Liver (tissue), 9 donors: ENCODE data around the gene CD164. TPM values are rescaled to one million over a fixed set of nuclear protein-coding genes. Genes with fewer than 3 reads are reported as not detected.

Experiments
- DNase-seq: peaks from one replicate; pipeline ENCODE4 v3.0.0-alpha.2; 2017; ENCODE audit warnings: low spot score
- H3K27ac ChIP-seq, 2 donors: one replicate each; pipeline ENCODE4 v1.7.0; 2013; ENCODE audit warnings: inconsistent platforms in 2 of 2, low read length in 2 of 2, control low read depth in 1 of 2, low read depth in 1 of 2, mild to moderate bottlenecking in 1 of 2
- H3K27me3 ChIP-seq, 4 donors: one replicate each; pipeline versions ENCODE4 v1.6.1 to v1.7.0; 2013; ENCODE audit warnings: low read length in 3 of 4, inconsistent platforms in 1 of 4, mild to moderate bottlenecking in 1 of 4, moderate library complexity in 1 of 4; ENCODE audit not compliant: control insufficient read depth in 4 of 4, insufficient read depth in 4 of 4
- H3K36me3 ChIP-seq, 4 donors: one replicate each; pipeline versions ENCODE4 v1.6.1 to v1.7.0; 2013; ENCODE audit warnings: low read length in 3 of 4, mild to moderate bottlenecking in 3 of 4, low read depth in 1 of 4, moderate library complexity in 1 of 4; ENCODE audit not compliant: control insufficient read depth in 4 of 4, insufficient read depth in 3 of 4
- H3K4me1 ChIP-seq, 4 donors: one replicate each; pipeline versions ENCODE4 v1.6.1 to v1.7.0; 2013; ENCODE audit warnings: low read length in 3 of 4, mild to moderate bottlenecking in 3 of 4, moderate library complexity in 1 of 4; ENCODE audit not compliant: control insufficient read depth in 4 of 4, insufficient read depth in 4 of 4
- H3K4me3 ChIP-seq, 3 donors: one replicate each; pipeline versions ENCODE4 v1.6.1 to v1.7.0; 2013; ENCODE audit warnings: low read length in 3 of 3, control low read depth in 1 of 3, low read depth in 1 of 3, mild to moderate bottlenecking in 1 of 3
- H3K9ac ChIP-seq, 2 donors: one replicate each; pipeline ENCODE4 v1.7.0; 2013; ENCODE audit warnings: low read length in 2 of 2, mild to moderate bottlenecking in 2 of 2, moderate library complexity in 2 of 2, control low read depth in 1 of 2, low read depth in 1 of 2
- H3K9me3 ChIP-seq, 4 donors: one replicate each; pipeline versions ENCODE4 v1.6.1 to v1.7.0; 2013; ENCODE audit warnings: low read length in 3 of 4; ENCODE audit not compliant: control insufficient read depth in 4 of 4
- ATF3 ChIP-seq: IDR thresholded peaks from 2 replicates; pipeline ENCODE4 v1.6.1; 2016; ENCODE audit warnings: antibody characterized with exemption
- CTCF ChIP-seq: fragments of 150-350 bp; IDR thresholded peaks from 2 replicates; pipeline ENCODE4 v1.5.1; 2017; ENCODE audit warnings: improper control_type of control experiment, low read depth, low read length; ENCODE audit not compliant: missing input control
- EGR1 ChIP-seq, 2 donors: IDR thresholded peaks; 2 replicates each; pipeline ENCODE4 v1.6.1; 2016 to 2018; ENCODE audit warnings: antibody characterized with exemption in 2 of 2, low read depth in 2 of 2
- FOXA1 ChIP-seq: IDR thresholded peaks from 2 replicates; pipeline ENCODE4 v1.6.1; 2016; ENCODE audit warnings: antibody characterized with exemption
- FOXA2 ChIP-seq: IDR thresholded peaks from 2 replicates; pipeline ENCODE4 v1.6.1; 2016; ENCODE audit warnings: antibody characterized with exemption
- HNF4G ChIP-seq: IDR thresholded peaks from 2 replicates; pipeline ENCODE4 v1.6.1; 2016; ENCODE audit warnings: antibody characterized with exemption
- JUND ChIP-seq, 2 donors: IDR thresholded peaks; 2 replicates each; pipeline ENCODE4 v1.6.1; 2016; ENCODE audit warnings: antibody characterized with exemption in 2 of 2
- MAX ChIP-seq: IDR thresholded peaks from 2 replicates; pipeline ENCODE4 v1.6.1; 2016; ENCODE audit warnings: antibody characterized with exemption
- NR2F2 ChIP-seq: IDR thresholded peaks from 2 replicates; pipeline ENCODE4 v1.6.1; 2016; ENCODE audit warnings: antibody characterized with exemption
- REST ChIP-seq: IDR thresholded peaks from 2 replicates; pipeline ENCODE4 v1.6.1; 2016; ENCODE audit warnings: antibody characterized with exemption, mild to moderate bottlenecking
- RXRA ChIP-seq, 2 donors: IDR thresholded peaks; 2 replicates each; pipeline ENCODE4 v1.6.1; 2017 to 2018; ENCODE audit warnings: antibody characterized with exemption in 2 of 2, mild to moderate bottlenecking in 1 of 2
- SP1 ChIP-seq: IDR thresholded peaks from 2 replicates; pipeline ENCODE4 v1.6.1; 2018; ENCODE audit warnings: antibody characterized with exemption, mild to moderate bottlenecking
- TAF1 ChIP-seq: conservative IDR thresholded peaks from 2 replicates; pipeline ENCODE4 v1.6.1; 2016; ENCODE audit warnings: antibody characterized with exemption, mild to moderate bottlenecking
- YY1 ChIP-seq: IDR thresholded peaks from 2 replicates; pipeline ENCODE4 v1.6.1; 2016; ENCODE audit warnings: antibody characterized with exemption, mild to moderate bottlenecking
- ZBTB33 ChIP-seq: IDR thresholded peaks from 2 replicates; pipeline ENCODE4 v1.6.1; 2016; ENCODE audit warnings: antibody characterized with exemption
- WGBS: extraction: QIAGEN DNeasy Blood & Tissue Kit; methylation state at CpG from one replicate; pipeline ENCODE4 v1.1.7; 2013; 5-methylcytosine and 5-hydroxymethylcytosine counted together
- polyA plus RNA-seq, 2 donors: library from polyadenylated mRNA; stranded (reverse) in 1 of 2; unstranded in 1 of 2; fragments of 200-250 nt in 1 of 2; fragments of >200 nt in 1 of 2; fragmentation: Nextera tagmentation in 1 of 2; extraction: Ambion mirVana in 1 of 2; gene quantifications; one replicate each; pipeline versions ENCODE4 v1.2.1 to v1.2.3, GENCODE V29; 2013 to 2015
- total RNA-seq, 2 donors: library from RNA; depleted of rRNA; stranded (reverse); fragments of >200 nt; gene quantifications; one replicate each; pipeline ENCODE4 v1.2.3, GENCODE V29; 2014
- donor health status: healthy.
- donor health status: healthy.
- donor health status: healthy.
- donor health status: healthy.
- donor health status: healthy.

The CD164 gene
- total and polyA plus RNA-seq, 4 donors, result 84.5 to 218 (median 132) TPM

GRCh38 chr6:109393157-109393885 is 11.1 kb upstream of the CD164 start:
- 81% methylated on average over 5 of the region's 5 CpGs for WGBS
- Histone ChIP-seq H3K9ac (no peak overlapping the region), H3K4me3 (no peak overlapping the region), H3K9me3 (no peaks in the 10 kb centered on the region), H3K4me1 (no peaks in the 10 kb centered on the region), H3K36me3 (no peaks in the 10 kb centered on the region), H3K27me3 (no peaks in the 10 kb centered on the region), H3K27ac (no peak overlapping the region)
- no peak for DNase-seq
- TF ChIP-seq RXRA (IDR thresholded peaks at IDR 0.05), result no peak
- TF ChIP-seq ATF3, result no peak
- TF ChIP-seq CTCF, result no peak
- TF ChIP-seq TAF1, result no peak
- TF ChIP-seq FOXA2, result no peak
- no peak for TF ChIP-seq HNF4G
- TF ChIP-seq JUND (IDR thresholded peaks at IDR 0.05), result no peak
- TF ChIP-seq YY1, result no peak
- TF ChIP-seq EGR1 (IDR thresholded peaks at IDR 0.05; ENCODE audit: low read depth in 2 of 2), result no peak
- no peak for TF ChIP-seq FOXA1
- no peak for TF ChIP-seq REST
- no peak for TF ChIP-seq ZBTB33
- no peak for TF ChIP-seq NR2F2
- TF ChIP-seq MAX, result no peak
- TF ChIP-seq SP1, result no peak
